HEK293 (cell line): ENCODE data around the gene RBPJL.

Experiments
- CTCF ChIA-PET: fragments of 350-600 bp; formaldehyde crosslinking; extraction: SDS; loops from one replicate; lab custom pipeline; 2021; ENCODE audit warnings: antibody characterized with exemption; lab: Yijun Ruan, JAX
- POLR2A ChIA-PET: fragments of 300-600 bp; formaldehyde crosslinking; extraction: SDS; loops from one replicate; lab custom pipeline; 2020; ENCODE audit warnings: antibody characterized with exemption, inconsistent platforms; lab: Yijun Ruan, JAX
- H3K27ac ChIP-seq: fragments of 200-500 bp; sonication (Bioruptor generic); 2 replicates; pipeline ENCODE4 v1.5.1; 2014; ENCODE audit warnings: low read depth, low read length, control low read depth, inconsistent platforms; ENCODE audit errors: extremely low read depth
- H3K36me3 ChIP-seq, 2 experiments: fragments of 200-500 bp in 1 of 2; sonication (Bioruptor generic) in 1 of 2; 1 replicate in 1 of 2; 2 replicates in 1 of 2; pipeline ENCODE4 v1.5.1; 2014 to 2017; ENCODE audit warnings: inconsistent platforms in 2 of 2, low read length in 2 of 2; ENCODE audit not compliant: control insufficient read depth in 2 of 2, insufficient read depth in 1 of 2
- H3K4me1 ChIP-seq: fragments of 200-500 bp; sonication (Bioruptor generic); 2 replicates; pipeline ENCODE4 v1.5.1; 2014; ENCODE audit warnings: mild to moderate bottlenecking, low read length, inconsistent platforms; ENCODE audit not compliant: control insufficient read depth, insufficient read depth
- H3K4me3 ChIP-seq: 2 replicates; pipeline ENCODE4 v1.5.1; 2011; ENCODE audit warnings: low read depth, mild to moderate bottlenecking, control low read depth, low read length, moderate library complexity
- H3K9me3 ChIP-seq: fragments of 200-500 bp; sonication (Bioruptor generic); 2 replicates; pipeline ENCODE4 v1.5.1; 2014; ENCODE audit warnings: low read depth, low read length, inconsistent platforms; ENCODE audit not compliant: control insufficient read depth, insufficient read depth
- PRDM1 ChIP-seq: fragments of 450-650 bp; formaldehyde crosslinking; IDR thresholded peaks from 2 replicates; pipeline ENCODE4; 2016; ENCODE audit warnings: missing biosample characterization, missing genetic modification characterization
- PRDM4 ChIP-seq: fragments of 450-650 bp; formaldehyde crosslinking; IDR thresholded peaks from 2 replicates; pipeline ENCODE4 v1.5.1; 2017; ENCODE audit warnings: missing biosample characterization, missing genetic modification characterization
- ZNF366 ChIP-seq: fragments of 450-650 bp; formaldehyde crosslinking; conservative IDR thresholded peaks from 2 replicates; pipeline ENCODE4 v1.5.1; 2016; ENCODE audit warnings: missing biosample characterization, missing genetic modification characterization
- ZNF433 ChIP-seq: fragments of 450-650 bp; formaldehyde crosslinking; IDR thresholded peaks from 2 replicates; pipeline ENCODE4 v1.5.1; 2016; ENCODE audit warnings: missing biosample characterization, missing genetic modification characterization, low read depth
- ZNF510 ChIP-seq: fragments of 450-650 bp; formaldehyde crosslinking; IDR thresholded peaks from 2 replicates; pipeline ENCODE4 v1.5.1; 2018; ENCODE audit warnings: mild to moderate bottlenecking, missing genetic modification characterization, missing biosample characterization; ENCODE audit not compliant: insufficient replicate concordance
- ZNF600 ChIP-seq: fragments of 450-650 bp; formaldehyde crosslinking; IDR thresholded peaks from 2 replicates; pipeline ENCODE4 v1.5.1; 2016; ENCODE audit warnings: missing biosample characterization, missing genetic modification characterization
- ZNF792 ChIP-seq: fragments of 450-650 bp; formaldehyde crosslinking; IDR thresholded peaks from 2 replicates; pipeline ENCODE4 v1.5.1; 2016; ENCODE audit warnings: missing biosample characterization, missing genetic modification characterization
- ZSCAN23 ChIP-seq: fragments of 450-650 bp; formaldehyde crosslinking; IDR thresholded peaks from 2 replicates; pipeline ENCODE4 v1.5.1; 2016; ENCODE audit warnings: missing biosample characterization, missing genetic modification characterization
- TF ChIP-seq, protein P1 (sequence below): fragments of 450-650 bp; formaldehyde crosslinking; IDR thresholded peaks from 2 replicates; pipeline ENCODE4 v1.5.1; 2017; ENCODE audit warnings: missing biosample characterization, missing genetic modification characterization

The RBPJL gene

DNA sequence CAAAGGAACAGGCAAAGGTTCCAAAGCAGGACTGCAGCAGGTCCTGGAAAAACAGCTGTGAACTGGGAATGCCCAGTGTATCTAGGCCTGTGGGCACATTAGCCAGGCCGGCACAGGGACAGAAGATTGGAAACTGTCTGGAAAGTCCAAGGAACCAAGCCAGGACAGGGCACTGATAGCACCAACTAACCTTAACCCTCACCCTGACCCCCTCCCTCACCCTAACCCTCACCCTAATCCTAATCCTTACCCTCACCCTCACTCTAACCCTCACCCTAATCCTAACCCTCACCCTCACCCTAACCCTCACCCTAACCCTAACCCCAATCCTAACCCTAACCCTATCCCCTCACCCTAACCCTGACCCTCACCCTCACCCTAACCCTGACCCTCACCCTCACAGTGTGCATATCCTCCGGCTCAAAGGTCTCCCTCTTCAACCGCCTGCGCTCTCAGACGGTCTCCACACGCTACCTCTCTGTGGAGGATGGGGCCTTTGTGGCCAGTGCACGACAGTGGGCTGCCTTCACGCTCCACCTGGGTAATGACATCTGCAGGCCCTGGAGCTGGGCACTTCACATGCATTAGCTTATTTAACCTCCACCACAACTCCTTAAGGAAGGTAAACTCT is 6.5 kb downstream of the RBPJL start:
- Histone ChIP-seq H3K36me3 (no peaks in the 10 kb centered on the region), H3K9me3 (no peaks in the 10 kb centered on the region), H3K4me3 (no peak overlapping the region), H3K27ac (no peak overlapping the region), H3K4me1 (no peaks in the 10 kb centered on the region)
- TF ChIP-seq, protein P1, sequence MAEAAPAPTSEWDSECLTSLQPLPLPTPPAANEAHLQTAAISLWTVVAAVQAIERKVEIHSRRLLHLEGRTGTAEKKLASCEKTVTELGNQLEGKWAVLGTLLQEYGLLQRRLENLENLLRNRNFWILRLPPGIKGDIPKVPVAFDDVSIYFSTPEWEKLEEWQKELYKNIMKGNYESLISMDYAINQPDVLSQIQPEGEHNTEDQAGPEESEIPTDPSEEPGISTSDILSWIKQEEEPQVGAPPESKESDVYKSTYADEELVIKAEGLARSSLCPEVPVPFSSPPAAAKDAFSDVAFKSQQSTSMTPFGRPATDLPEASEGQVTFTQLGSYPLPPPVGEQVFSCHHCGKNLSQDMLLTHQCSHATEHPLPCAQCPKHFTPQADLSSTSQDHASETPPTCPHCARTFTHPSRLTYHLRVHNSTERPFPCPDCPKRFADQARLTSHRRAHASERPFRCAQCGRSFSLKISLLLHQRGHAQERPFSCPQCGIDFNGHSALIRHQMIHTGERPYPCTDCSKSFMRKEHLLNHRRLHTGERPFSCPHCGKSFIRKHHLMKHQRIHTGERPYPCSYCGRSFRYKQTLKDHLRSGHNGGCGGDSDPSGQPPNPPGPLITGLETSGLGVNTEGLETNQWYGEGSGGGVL = peak; percentile 32; the same call in 1 of the 2 replicates
- no peak for TF ChIP-seq ZNF792 (tag by site-specific recombination)
- TF ChIP-seq ZNF600 (tag by site-specific recombination) = no peak
- no peak for TF ChIP-seq ZNF510 (tag by site-specific recombination)
- TF ChIP-seq PRDM4 (tag by site-specific recombination) = no peak
- ChIA-PET CTCF (interaction anchor here (0.6 to 1.8 kb wide), 7 partner anchors 8 to 726 kb away, joined by 3 to 9 read pairs (median 6); no protein-coding TSS in a partner anchor), POLR2A (interaction anchor here (0.7 kb wide), 1 partner anchor 330 kb away, joined by 6 read pairs; no protein-coding TSS in a partner anchor)

- H3K36me3 ChIP-seq = no peaks in the 10 kb centered on the region
- TF ChIP-seq PRDM4 (tag by site-specific recombination) = no peak
- no peak for TF ChIP-seq ZSCAN23
- CTCF ChIA-PET = interaction anchor here (0.7 to 1.4 kb wide), 3 partner anchors 9 to 22 kb away, joined by 3 to 6 read pairs (median 4); no protein-coding TSS in a partner anchor
- H3K9me3 ChIP-seq = no peaks in the 10 kb centered on the region
- no peaks in the 10 kb centered on the region for H3K4me1 ChIP-seq
- H3K4me3 ChIP-seq = no peak overlapping the region
- no peak overlapping the region for H3K27ac ChIP-seq
- POLR2A ChIA-PET = no interaction called here
These were observed 7.3 kb downstream of the RBPJL start for GRCh38 chr20:45313943-45314342.

DNA sequence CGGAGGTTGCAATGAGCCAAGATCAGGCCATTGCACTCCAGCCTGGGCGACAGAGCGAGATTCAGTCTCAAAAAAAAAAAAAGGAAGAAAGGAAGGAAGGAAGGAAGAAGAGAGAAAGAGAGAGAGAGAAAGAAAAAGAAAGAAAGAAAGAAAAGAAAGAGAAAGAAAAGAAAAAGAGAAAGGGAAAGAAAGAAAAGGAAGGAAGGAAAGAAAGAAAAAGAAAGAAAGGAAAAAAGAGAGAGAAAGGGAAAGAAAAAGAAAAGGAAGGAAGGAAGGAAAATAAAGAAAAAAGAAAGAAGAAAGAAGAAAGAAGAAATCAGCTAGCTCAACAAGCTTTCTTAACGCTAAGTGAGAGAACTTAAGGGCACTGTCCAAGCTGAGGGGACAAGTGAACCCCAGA is 9.0 kb downstream of the RBPJL start:
- H3K36me3 ChIP-seq = no peaks in the 10 kb centered on the region
- ChIA-PET CTCF (interaction anchor here (0.6 to 1.7 kb wide), 4 partner anchors 22 to 456 kb away, joined by 3 to 8 read pairs (median 3); partner anchors contain the start of gene SYS1), POLR2A (no interaction called here)
- H3K9me3 ChIP-seq = no peaks in the 10 kb centered on the region
- no peak overlapping the region for H3K27ac ChIP-seq
- TF ChIP-seq ZNF433 (tag by site-specific recombination) (no peak), ZNF366 (tag by site-specific recombination) (peak; percentile 96), PRDM1 (tag by site-specific recombination) (peak; percentile 98)
- H3K4me3 ChIP-seq = no peak overlapping the region
- H3K4me1 ChIP-seq = no peaks in the 10 kb centered on the region
